DMS153 treated with DMSO at 0.1 percent for 48 hours (cell line): Measurements from ENCODE around the gene GRAPL.
"Not testable (repeated sequence)": the region's sequence is repeated elsewhere in the genome, so short reads cannot be mapped to it uniquely, and the experiment has no call there.

ENCODE experiments used
- DNase-seq: peaks from one replicate; lab custom pipeline; 2025; ENCODE audit not compliant: unreplicated experiment; lab: John Stamatoyannopoulos, UW

GRAPL gene

GRCh38 chr17:19136138-19136537, 8.7 kb downstream of the GRAPL start:
- not testable (repeated sequence) for DNase-seq

GRCh38 chr17:19136605-19137004, 9.2 kb downstream of the GRAPL start:
- not testable (repeated sequence) for DNase-seq

GRCh38 chr17:19137959-19138358, 10.6 kb downstream of the GRAPL start:
- not testable (repeated sequence) for DNase-seq

GRCh38 chr17:19141366-19142155, 14.2 kb downstream of the GRAPL start:
- DNase-seq = not testable (repeated sequence)

- not testable (repeated sequence) for DNase-seq
Observed at GRCh38 chr17:19142419-19142818, 15.0 kb downstream of the GRAPL start.

- not testable (repeated sequence) for DNase-seq
Observed at GRCh38 chr17:19143097-19143777, 15.8 kb downstream of the GRAPL start.

- DNase-seq = not testable (repeated sequence)
Observed at GRCh38 chr17:19144373-19144772, 17.0 kb downstream of the GRAPL start.

- DNase-seq = not testable (repeated sequence)
Observed at GRCh38 chr17:19145471-19145870, 18.1 kb downstream of the GRAPL start.

GRCh38 chr17:19150678-19151615, 23.6 kb downstream of the GRAPL start:
- DNase-seq = not testable (repeated sequence)

GRCh38 chr17:19157628-19158027, 30.2 kb downstream of the GRAPL start:
- not testable (repeated sequence) for DNase-seq

GRCh38 chr17:19158478-19158877, 31.1 kb downstream of the GRAPL start:
- DNase-seq = not testable (repeated sequence)

- not testable (repeated sequence) for DNase-seq
Observed at GRCh38 chr17:19158938-19159337, 31.5 kb downstream of the GRAPL start.

- DNase-seq = not testable (repeated sequence)
Observed at GRCh38 chr17:19161308-19162107, 34.1 kb downstream of the GRAPL start.

GRCh38 chr17:19162384-19163216, 35.2 kb downstream of the GRAPL start:
- DNase-seq = not testable (repeated sequence)

GRCh38 chr17:19174422-19174821, 47.0 kb downstream of the GRAPL start:
- DNase-seq = not testable (repeated sequence)

- DNase-seq = not testable (repeated sequence)
Observed at GRCh38 chr17:19175410-19175809, 48.0 kb downstream of the GRAPL start.

- DNase-seq = not testable (repeated sequence)
Observed at GRCh38 chr17:19181040-19181875, 53.9 kb downstream of the GRAPL start.
